Limb (tissue), 2 donors: Measurements from ENCODE around the gene TGFBR3L.
"Not testable (repeated sequence)": the region's sequence is repeated elsewhere in the genome, so short reads cannot be mapped to it uniquely, and the experiment has no call there.

Experiments used
- DNase-seq, 2 donors: peaks; one replicate each; pipeline ENCODE4 v3.0.0-alpha.2; 2016; ENCODE audit errors: extremely low spot score in 2 of 2

Gene TGFBR3L

DNA sequence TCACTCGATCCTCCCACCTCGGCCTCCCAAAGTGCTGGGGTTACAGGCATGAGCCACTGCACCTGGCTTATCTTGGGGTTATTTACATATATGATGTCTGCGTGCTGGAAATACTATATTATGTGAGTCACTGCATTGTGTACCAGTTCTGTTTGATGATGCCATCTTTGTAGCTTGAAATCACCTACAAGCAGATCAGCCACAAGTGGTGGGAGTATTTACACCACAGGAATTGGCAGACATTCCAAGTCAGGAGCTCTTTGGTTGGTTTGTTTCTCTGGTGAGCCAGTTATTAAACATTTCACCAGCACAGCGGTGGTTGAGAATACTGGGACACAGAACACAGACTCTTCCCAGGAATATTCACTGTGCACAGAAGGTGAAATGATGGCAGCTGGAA, 33.3 kb downstream of the TGFBR3L start:
- no peak for DNase-seq

DNA sequence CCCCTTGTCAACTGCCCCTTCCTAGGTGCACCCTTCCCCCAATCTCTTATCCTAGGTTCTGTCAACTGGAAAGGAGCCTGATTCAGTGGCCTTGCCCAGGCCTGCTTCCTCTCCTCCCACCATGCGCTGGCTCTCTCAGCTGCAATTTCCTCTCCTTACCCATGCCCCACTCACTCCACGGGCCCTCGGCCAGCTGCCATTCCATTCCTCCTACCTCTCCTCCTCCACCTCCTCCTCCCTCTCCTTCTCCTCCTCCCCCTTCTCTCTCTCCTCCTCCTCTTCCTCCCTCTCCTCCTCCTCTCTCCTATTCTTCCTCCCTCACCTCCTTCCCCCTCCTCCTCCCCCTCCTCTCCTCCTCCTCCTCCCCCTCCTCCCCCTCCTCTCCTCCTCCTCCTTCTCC, 38.4 kb downstream of the TGFBR3L start:
- DNase-seq, result no peak

DNA sequence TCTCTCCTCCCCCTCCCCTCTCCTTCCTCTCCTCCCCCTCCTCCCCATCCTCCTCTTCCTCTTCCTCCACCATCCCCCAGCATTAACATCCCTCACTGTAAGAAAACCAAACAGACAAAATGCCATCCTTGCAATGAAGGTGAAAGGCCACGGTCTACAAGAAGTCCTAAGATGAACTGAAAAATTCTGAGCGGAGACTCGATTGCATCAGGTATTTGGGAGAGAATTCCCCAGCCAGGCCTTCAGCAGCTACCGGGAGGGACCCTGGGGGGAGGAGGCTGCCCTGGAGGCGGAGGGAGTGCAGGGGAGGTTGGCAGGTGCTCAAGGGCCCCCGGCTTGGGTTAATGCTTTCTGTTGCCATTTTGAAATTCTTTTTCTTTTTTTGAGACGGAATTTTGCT, 38.9 kb downstream of the TGFBR3L start:
- no peak for DNase-seq

DNA sequence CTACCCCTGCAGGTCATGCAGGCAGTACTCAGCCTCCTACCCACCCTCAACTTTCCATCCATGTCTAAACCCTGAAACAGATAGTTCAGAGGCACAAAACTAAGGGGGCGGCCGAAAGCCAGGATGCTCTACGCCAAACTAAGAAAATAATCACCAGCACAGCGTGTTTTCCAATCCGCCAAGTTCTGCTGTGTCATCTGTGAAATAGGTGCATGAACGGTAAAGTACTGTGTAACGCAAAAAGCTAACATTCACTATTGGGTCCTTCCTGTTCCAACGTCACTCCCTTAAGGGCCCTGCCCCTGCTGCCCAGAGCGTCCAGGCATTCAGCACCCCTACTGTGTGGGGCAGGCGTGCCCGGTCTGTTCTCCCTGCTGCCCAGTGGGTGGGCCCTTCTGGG, 41.1 kb downstream of the TGFBR3L start:
- DNase-seq, result no peak

DNA sequence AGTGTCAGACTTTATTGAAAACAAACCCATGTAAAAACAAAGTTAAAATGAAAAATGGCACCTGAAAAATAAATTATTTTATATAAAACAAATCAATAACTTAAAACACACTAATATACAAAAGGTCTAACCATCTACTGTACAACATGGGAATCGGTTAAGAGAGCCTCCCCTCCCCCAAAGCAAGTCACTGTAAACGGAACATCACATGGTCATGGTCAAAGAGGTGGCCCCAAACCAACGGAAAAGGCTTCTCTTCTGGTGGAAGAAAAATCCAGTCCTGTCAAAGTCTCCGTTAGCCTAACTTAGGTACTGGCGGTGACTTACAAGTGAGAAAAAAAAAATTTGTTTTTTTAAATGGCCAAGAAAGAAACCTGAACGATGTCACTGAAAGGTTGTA, 44.6 kb downstream of the TGFBR3L start:
- no peak for DNase-seq

DNA sequence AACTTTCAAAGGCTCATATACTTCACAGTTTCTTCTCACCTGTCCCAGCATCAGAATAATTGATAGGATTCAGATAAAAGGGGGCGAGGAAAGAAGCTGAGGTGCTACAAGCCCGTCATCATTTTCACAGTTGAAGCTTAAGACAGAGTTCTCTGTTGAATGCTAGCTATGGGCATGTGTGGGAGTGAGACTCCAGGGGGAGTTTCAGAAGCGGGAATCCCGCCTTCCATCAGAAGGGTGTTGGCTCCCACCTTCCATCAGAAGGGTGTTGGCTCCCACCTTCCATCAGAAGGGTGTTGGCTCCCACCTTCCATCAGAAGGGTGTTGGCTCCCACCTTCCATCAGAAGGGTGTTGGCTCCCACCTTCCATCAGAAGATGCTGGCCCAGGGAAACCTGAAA, 46.5 kb downstream of the TGFBR3L start:
- not testable (repeated sequence) for DNase-seq

DNA sequence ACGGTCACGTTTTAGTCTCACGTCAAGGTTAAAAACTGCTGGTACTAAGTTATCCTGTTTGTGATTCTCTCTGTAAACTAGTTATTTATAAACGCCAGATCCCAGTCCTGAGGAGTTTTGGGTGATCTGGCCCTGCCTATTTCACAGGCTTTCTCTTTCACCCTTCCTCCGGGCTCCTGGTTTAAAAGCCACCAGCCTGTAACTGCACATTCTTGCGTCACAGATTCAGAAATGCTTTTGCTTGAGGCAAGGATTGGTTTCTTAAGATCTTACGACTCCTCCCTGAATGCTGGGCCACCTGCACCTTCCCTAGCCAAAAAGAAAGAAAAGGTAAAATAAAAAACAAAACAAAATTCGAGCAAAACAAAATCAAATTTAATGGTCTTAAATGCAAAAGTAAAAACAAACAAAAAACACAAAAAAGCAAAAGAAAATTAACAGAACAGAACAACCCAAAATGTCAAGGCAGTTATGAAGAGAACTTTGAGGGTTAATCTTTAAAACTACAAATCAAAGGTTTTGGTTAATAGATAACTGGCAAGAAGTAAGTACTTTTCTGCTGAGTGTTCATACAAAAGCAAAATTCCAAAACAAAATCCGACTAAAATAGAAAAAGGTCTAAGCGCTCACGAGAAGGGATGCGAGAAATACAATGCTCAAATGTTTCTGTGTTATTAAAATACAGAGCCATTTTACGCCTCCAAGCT, 47.4 kb downstream of the TGFBR3L start:
- no peak for DNase-seq

DNA sequence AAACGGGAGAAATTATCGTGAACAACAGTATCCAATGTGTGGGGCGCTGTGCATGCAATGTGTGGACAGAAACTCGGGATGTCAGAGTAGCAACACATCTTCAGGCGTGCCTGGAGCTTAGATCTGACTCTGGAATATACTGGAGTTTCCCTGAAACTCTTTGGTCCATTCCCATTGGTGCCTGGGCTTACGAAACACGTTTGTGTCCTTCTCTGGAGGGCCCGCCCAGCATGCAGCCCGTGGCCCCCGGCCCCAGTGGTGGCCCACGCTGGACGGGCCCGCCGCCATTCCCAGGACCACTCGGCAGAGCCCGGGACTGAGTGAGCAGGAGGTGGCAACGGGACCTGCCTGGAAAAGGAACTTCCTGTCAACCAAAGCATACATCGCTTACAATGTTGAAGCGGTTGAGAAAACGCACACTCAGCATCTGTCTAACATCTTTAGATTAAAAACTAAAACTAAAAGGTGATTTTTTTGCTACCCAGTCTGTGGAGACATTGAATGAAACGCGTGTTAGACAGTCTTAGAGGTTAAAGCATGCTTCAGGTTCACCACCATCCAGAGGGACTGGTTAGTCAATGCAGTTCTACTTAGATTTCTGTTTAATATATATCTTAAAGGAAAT, 48.1 kb downstream of the TGFBR3L start:
- DNase-seq, result no peak

DNA sequence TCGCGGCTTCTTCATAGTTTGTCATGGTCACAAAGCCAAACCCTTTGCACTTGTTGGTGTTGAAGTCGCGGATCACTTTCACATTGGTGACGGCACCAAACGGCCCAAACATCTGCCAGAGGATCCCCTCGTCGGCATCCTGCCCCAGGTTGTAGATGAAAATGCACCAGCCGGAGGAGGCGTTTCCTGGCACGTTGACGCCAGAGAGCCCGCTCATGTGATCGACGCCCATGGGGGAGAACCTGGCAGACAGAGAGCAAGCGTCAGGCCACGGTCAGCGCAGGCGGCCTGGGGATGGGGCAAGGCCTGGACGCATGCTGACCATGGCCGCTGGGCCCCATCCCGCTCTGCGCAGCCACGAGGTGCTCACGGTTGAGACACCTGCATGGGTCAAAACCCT, 48.9 kb downstream of the TGFBR3L start:
- DNase-seq, result no peak

DNA sequence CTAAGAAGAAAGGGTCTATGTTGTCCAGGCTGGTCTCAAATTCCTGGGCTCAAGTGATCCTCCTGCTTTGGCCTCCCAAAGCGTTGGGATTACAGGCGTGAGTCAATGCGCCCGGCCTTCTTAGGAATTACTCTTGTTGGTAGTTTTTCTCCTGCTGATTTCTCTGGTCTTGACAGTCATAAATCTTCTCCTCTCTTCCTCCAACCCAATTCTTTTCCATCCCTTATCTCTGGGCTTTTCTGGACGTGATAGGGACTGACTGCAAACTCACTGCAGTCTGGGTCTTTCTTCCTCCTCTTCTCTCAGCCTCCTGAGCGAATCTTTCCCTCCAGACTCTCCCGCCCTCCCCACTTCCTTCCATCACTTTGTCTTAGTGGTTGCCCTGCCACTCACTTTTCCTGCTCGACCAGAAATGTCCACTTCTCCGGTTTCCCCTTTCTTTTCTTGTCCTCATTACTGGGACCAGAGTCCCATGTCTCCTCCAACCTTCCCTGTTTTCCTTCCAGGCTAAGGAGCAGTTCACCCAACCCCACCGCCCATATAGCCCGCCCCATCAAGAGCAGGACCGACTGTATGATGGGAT, 50.7 kb downstream of the TGFBR3L start:
- DNase-seq, result no peak

DNA sequence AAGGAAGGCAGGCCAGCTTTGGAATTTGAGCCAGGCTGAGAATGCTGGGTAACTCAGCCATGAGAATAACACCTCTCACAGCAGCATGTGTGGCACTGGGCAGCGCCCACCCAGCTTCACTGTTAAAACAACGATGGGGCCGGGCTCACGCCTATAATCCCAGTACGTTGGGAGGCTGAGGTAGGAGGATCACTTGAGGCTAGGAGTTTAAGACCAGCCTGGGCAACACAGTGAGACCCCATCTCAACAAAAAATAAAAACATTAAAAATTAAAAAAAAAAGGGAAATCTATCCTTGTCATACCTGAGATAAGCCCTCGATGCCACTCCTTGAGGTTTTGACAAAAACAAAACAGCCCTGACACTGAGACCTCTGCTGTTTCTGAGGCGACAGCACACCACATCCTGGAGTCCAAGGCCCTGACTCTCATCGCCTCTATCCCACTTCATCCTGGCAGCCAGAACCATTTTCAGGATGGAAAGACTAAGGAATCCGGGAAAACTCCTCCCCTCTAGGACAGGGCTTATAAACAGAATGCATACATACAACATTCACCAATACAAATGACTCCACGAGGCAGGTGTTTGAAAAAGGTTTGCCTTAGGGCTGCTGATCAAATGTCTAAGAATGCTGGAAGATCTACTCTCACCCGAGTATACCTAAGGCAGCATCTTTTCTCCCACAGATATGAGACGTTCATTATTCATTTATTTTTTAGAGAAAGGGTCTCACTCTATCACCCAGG, 51.5 kb downstream of the TGFBR3L start:
- DNase-seq, result no peak

DNA sequence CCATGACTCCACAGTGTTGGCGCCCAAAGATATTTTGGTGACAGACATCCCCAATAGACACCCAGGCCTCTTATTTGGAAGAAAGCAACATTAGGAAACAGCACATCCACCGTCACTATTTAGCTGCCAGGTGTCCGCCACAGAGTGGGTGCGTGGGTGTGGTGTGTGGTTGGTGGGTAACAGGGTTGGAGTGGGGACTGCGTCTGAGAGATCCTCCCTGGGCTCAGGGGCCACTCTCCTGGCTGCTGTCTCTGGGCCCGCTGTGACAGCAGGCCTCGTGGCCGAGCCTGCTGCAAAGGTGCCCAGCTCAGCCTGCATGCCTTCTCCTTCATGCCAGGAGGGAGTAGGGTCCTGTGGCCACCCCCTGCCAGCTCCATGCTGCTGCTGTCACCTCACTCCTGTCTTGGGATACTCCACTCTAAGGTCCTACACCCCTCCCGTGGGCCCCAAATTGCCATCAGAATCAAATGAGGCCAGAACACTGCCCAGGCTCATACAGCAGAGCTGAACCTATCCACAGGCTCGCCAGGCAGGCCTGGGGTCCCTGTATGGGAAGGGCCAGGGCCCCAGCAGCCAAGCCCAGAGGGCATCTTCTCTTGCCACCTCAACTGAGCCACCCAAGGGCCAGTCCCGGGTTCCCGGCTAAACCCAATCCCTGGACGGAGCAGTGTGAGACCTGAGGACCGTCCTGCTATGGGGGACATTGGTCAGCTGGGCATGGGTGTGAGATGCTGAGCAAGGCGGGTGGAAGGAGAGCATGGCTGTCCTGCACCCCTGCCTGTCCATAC, 53.6 kb downstream of the TGFBR3L start:
- no peak for DNase-seq
